22Rv1 (cell line): Measurements from ENCODE around the gene TBC1D16.

ENCODE experiments used
- ZFX ChIP-seq: fragments of 450-650 bp; IDR thresholded peaks from 2 replicates; pipeline ENCODE4 v1.6.1; 2017; ENCODE audit warnings: antibody characterized with exemption, borderline replicate concordance
- TF ChIP-seq, protein P1 (sequence below): fragments of 450-650 bp; IDR thresholded peaks from 2 replicates; pipeline ENCODE4 v1.5.1; 2017; ENCODE audit warnings: mild to moderate bottlenecking

DNA sequence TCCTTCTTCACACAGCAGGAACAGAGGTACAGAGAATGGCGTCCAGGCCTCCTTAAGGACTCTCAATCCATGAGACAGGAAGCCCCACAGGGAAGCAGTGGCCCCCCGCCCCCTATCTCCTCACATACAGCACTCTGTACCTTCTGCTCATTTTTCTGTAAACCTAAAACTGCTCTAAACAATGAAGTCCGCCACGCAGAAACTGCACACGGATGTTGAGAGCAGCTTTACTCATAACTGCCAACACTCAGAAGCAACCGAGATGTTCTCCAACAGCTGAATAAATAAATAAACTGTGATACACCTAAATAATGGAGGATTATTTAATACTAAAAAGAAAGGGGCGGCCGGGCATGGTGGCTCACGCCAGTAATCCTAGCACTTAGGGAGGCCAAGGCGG is 9.9 kb downstream of the TBC1D16 start:
- TF ChIP-seq, protein P1, sequence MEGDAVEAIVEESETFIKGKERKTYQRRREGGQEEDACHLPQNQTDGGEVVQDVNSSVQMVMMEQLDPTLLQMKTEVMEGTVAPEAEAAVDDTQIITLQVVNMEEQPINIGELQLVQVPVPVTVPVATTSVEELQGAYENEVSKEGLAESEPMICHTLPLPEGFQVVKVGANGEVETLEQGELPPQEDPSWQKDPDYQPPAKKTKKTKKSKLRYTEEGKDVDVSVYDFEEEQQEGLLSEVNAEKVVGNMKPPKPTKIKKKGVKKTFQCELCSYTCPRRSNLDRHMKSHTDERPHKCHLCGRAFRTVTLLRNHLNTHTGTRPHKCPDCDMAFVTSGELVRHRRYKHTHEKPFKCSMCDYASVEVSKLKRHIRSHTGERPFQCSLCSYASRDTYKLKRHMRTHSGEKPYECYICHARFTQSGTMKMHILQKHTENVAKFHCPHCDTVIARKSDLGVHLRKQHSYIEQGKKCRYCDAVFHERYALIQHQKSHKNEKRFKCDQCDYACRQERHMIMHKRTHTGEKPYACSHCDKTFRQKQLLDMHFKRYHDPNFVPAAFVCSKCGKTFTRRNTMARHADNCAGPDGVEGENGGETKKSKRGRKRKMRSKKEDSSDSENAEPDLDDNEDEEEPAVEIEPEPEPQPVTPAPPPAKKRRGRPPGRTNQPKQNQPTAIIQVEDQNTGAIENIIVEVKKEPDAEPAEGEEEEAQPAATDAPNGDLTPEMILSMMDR: no peak
- TF ChIP-seq ZFX: no peak
